Inferior parietal cortex (tissue), 1 donor: ENCODE data around the gene CHMP1A.

Experiments
- DNase-seq: peaks from one replicate; pipeline ENCODE4 v3.0.0-alpha.2; 2016; ENCODE audit errors: extremely low spot score

Gene CHMP1A

GRCh38 chr16:89623511-89624261, 33.8 kb downstream of the CHMP1A start:
- DNase-seq: no peak

DNA sequence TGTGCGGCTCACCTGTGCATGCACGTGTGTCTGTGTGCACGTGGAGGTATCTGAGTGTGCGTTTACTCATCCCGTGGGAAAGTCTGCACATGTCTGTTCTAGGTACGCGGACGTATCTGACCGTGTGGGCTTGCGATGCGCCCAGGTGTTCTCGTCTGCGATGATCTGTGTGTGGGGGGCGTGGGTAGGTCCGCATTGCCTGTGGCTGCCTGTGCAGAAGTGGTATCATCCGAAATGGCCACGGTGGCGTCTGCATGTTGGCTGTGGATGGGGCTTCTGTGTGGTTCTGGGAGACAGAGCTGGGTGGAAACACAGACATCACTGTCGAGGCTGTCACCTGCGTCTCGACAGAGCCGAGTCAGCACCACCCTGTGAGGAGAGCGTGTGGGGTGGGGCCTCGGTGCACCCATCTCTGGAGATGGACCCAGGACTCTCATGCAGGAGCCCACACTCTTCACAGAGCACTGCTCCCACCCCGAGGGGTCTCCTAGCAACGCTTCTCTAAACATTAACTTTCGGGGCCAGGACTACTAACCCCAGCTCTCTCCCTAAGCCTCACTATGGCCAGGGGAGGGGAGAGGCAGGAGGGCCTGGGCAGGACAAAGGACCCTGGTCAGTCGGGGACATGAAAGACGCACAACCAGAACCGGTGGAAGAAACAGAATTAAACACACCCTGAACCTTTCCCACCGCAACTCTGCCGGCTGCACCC, 35.7 kb downstream of the CHMP1A start:
- no peak for DNase-seq

GRCh38 chr16:89621136-89621697, 36.3 kb downstream of the CHMP1A start:
- DNase-seq: no peak

GRCh38 chr16:89620406-89620841, 37.1 kb downstream of the CHMP1A start:
- DNase-seq: no peak

GRCh38 chr16:89619840-89620239, 37.7 kb downstream of the CHMP1A start:
- no peak for DNase-seq

- DNase-seq: no peak
Measured at GRCh38 chr16:89618109-89618998, 39.2 kb downstream of the CHMP1A start.

GRCh38 chr16:89617036-89617435, 40.5 kb downstream of the CHMP1A start:
- no peak for DNase-seq

DNA sequence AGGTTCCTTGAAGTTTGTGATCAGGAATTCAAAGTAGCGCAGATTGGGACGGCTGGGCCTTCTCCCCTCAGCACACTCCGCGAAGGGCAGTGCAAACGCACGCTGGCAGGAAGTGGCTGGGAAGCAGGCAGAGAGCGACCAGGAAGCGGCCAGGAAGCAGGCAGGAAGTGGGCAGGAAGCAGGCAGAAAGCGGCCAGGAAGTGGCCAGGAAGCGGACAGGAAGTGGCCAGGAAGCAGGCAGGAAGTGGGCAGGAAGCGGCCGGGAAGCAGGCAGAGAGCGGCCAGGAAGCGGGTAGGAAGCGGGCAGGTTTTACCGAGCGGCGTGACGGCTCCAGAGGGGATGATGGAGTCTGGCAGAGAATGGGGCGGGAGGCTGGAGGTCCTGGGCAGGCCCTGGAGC, 40.9 kb downstream of the CHMP1A start:
- no peak for DNase-seq

- DNase-seq: no peak
Measured at GRCh38 chr16:89615596-89616090, 41.9 kb downstream of the CHMP1A start.

DNA sequence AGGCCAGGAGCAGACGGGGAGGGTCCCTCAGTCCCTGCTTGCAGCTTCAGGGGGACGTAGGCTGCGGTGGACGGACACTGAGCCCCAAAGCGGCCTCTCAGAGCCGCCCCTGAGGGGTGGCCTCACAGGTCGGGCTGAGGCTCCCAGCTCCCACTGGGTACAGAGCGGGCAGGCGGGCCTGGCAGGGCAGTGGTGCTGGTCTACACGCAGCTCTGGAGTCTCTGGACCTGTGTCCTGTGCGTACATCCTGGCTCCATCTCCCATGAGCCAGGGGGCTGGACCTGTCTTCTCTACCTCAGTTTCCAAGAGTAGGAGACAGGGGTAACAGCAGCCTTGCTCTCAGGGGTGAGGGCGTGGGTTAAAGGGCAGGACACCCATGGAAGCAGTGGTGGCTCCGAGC, 42.3 kb downstream of the CHMP1A start:
- DNase-seq: no peak

- DNase-seq: no peak
Measured at GRCh38 chr16:89613954-89614459, 43.5 kb downstream of the CHMP1A start.

DNA sequence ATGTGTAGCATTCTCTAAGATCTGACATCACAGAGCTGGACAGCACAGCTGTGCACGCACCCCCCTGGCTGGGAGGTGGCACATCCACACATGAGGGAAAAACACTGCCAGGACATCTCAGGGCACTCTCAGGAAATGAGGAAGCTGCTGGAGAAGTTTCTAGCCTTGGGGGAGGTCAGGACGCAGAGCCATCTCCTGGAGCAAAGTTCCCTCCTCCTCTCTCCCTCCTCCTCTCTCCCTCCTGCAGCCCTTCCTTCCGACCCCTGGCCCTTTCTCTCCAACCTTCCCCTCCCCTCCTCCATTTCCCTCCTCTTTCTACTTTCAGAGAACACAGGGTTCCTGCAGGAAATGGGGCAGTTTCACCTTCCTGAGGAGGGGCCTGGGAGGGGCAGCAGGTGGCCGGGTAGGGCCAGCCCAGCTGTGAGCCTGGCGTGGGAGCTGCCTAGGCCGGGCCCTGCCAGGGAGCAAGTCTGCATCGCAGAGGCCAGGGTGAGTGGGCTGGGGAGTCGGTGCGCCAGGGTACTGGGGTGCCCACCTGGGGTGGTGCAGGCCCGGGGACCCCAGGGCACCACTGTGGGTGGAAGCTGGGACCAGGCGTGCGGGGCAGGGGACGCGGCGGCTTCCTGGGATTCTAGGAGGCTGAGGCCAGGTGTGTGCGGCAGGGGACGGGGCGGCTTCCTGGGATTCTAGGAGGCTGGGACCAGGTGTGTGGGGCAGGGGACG, 44.1 kb downstream of the CHMP1A start, which contains the start of gene DPEP1:
DPEP1 (plus strand) TSS at position 412 of the 723 bp plus-strand sequence. CDS start 16,769 bp downstream, outside the sequence.
- no peak for DNase-seq

DNA sequence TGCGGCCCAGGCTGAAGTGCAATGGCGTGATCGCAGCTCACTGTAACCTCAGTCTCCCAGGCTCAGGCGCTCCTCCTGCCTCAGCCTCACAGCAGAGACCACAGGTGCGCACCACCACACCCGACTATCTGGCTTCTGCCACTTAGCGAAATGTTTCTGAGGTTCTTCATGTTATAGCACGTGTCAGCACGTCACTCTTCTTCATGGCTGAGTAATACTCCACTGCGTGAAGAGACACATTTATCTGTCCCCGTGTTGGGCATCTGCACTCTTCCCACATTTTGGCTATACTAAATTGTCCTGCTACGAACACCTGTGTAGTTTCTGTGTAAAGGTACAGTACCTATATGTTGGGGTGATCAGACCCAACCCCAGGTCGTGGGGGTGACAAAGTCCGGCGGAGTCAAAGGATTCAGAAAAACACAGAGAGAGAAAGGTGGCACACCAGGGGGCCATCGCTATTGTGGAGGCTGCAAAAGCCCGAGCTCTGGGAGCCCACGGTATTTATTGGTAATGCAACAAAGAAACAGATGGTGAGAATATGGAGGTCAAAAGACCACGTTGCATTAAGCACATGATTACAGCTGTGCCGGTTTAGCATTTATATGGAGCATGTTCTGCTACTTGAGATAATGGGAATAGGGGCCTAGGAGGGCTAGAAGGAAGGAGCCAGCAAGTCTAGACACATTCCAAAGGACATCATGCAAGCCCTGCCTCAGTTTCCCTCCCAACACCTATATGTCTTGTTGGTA, 44.9 kb downstream of the CHMP1A start:
- no peak for DNase-seq

DNA sequence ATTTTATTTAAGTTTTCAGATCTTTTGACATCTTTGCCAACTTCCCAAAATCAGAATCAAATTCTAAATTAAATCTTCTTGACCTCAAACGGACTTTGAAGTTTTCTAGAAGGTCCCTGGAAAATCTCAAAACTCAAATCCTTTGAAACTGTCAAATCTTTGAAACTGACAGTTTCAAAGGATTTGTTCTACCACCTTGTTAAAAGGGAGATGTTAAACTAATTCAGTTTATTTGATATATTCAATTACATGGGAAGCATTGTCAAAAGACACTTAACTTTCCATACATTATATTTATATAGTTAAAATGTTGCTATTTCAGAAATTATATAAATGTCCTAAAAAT, 47.4 kb downstream of the CHMP1A start:
- no peak for DNase-seq

GRCh38 chr16:89607937-89608740, 49.4 kb downstream of the CHMP1A start:
- no peak for DNase-seq

DNA sequence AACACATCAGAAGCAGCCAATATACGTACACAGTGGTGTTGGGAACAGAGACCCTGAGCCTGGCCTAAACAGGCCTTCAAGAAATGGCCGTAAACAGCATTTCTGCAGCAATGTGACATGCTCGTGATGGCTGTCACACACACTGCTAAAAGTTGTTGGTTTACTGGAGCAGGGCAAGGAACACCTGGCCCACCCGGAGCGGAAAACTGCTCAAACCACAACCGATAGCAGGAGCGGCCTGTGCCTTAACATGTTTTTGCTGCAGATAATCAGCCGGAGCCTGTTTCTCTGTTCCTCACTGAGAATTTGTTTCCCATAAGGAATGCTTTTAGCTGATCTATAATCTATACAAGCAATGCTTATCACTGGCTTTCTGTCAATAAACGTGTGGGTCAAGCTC, 50.1 kb downstream of the CHMP1A start:
- no peak for DNase-seq

DNA sequence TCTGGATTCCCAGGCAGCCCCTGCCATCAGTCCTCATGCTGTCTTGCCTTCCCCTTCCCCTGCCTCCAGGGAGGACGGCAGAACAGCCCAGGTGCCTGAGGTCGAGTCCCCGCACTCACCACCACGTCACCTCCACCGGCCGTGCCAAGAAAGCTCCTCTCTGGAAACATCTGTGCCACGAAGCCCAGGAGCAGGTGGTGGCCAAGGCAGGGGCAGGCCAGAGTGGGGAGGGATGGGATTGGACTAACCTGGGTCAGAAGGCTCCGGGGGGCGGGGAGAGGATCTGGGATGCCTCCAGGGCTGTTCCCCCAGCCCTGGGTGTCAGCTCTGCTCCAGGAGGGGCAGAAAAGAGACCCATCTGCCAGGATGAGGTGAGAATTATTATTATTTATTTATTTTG, 51.5 kb downstream of the CHMP1A start:
- no peak for DNase-seq

DNA sequence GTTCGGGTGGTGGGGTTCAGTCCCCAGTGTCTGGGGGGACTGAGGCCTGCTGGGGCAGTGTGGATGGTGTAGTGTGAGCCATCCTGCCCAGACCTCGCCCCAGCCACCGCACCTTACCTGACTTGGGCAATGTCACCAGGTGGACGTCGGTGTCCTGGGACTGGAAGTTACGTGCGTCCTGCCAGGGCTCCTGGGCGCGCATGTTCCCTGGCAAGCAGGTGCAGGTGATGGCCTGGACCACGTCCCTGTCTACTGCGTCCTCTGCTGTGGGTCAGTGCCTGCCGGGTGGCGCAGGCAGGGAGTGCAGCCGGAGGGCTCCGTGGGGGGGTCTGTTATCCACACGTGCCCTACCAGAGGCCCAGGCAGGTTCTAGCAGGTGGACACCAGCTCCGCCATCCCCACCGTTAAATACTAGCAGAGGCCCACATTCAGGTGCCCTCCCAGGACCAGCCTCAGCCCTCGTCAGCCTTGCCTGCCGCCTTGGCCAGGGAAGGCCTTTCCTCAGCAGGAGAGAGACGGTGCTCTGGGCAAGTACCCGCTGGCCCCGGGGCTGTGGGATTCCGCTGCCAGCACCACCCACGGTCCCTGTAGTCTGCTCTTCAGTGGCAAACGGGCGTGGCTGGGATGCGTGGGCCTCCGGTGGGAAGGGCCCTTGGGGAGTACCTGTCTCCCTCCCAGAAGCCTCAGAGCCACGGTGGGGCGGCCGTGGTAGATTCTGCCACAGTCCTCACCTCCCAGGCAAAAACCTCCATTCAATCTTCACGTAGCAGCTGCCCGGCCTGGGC, 52.1 kb downstream of the CHMP1A start:
- DNase-seq: no peak
